Ramos (cell line): Measurements from ENCODE around the gene NRN1L.
"Not testable (repeated sequence)": the region's sequence is repeated elsewhere in the genome, so short reads cannot be mapped to it uniquely, and the experiment has no call there.

ENCODE experiments used
- in situ Hi-C: fragments of 300-500 bp; cut with MboI; formaldehyde crosslinking; loops from one replicate; pipeline ENCODE4 v1.14.3; 2022; ENCODE audit warnings: low sequenced_read_pairs; ENCODE audit not compliant: unreplicated experiment

Gene NRN1L

GRCh38 chr16:67914758-67915495, 30.2 kb downstream of the NRN1L start:
- in situ Hi-C loops: no loop called here

- in situ Hi-C loops: not testable (repeated sequence)
Observed at GRCh38 chr16:67915496-67915769, 30.7 kb downstream of the NRN1L start.

GRCh38 chr16:67915831-67916723, 31.4 kb downstream of the NRN1L start:
- in situ Hi-C loops: no loop called here

GRCh38 chr16:67917140-67917851, 32.6 kb downstream of the NRN1L start:
- in situ Hi-C loops: no loop called here

GRCh38 chr16:67917852-67918236, 33.2 kb downstream of the NRN1L start:
- in situ Hi-C loops: no loop called here

GRCh38 chr16:67919622-67920221, 35.0 kb downstream of the NRN1L start:
- in situ Hi-C loops: loop anchor here (10.0 kb wide), 2 partner anchors 395 to 425 kb away; partner anchors contain the start of gene RIPOR1

GRCh38 chr16:67922221-67922620, 37.5 kb downstream of the NRN1L start:
- in situ Hi-C loops: loop anchor here (10.0 kb wide), 2 partner anchors 397 to 427 kb away; partner anchors contain the start of gene RIPOR1

- in situ Hi-C loops: loop anchor here (10.0 kb wide), 2 partner anchors 398 to 428 kb away; partner anchors contain the start of gene RIPOR1
Observed at GRCh38 chr16:67922740-67923139, 38.1 kb downstream of the NRN1L start.

- in situ Hi-C loops: loop anchor here (10.0 kb wide), 2 partner anchors 399 to 429 kb away; partner anchors contain the start of gene RIPOR1
Observed at GRCh38 chr16:67923414-67924116, 38.9 kb downstream of the NRN1L start.

GRCh38 chr16:67924140-67924906, 39.6 kb downstream of the NRN1L start:
- in situ Hi-C loops: loop anchor here (10.0 kb wide), 2 partner anchors 400 to 430 kb away; partner anchors contain the start of gene RIPOR1

GRCh38 chr16:67926181-67926750, 41.6 kb downstream of the NRN1L start:
- in situ Hi-C loops: loop anchor here (5.0 to 10.0 kb wide), 3 partner anchors 249 to 431 kb away; partner anchors contain the start of gene RIPOR1

GRCh38 chr16:67927131-67927941, 42.7 kb downstream of the NRN1L start:
- in situ Hi-C loops: loop anchor here (5.0 to 10.0 kb wide), 3 partner anchors 250 to 433 kb away; partner anchors contain the start of gene RIPOR1

- in situ Hi-C loops: loop anchor here (5.0 to 10.0 kb wide), 3 partner anchors 251 to 433 kb away; partner anchors contain the start of gene RIPOR1
Observed at GRCh38 chr16:67928147-67928546, 43.5 kb downstream of the NRN1L start.

- in situ Hi-C loops: loop anchor here (5.0 to 10.0 kb wide), 3 partner anchors 251 to 434 kb away; partner anchors contain the start of gene RIPOR1
Observed at GRCh38 chr16:67928561-67929364, 44.1 kb downstream of the NRN1L start.

GRCh38 chr16:67930191-67930590, 45.5 kb downstream of the NRN1L start:
- in situ Hi-C loops: no loop called here

GRCh38 chr16:67930678-67931211, 46.1 kb downstream of the NRN1L start:
- in situ Hi-C loops: no loop called here
